Type B pancreatic cell (in vitro differentiated cells): ENCODE measurements around the gene HRH3. TPM values are rescaled to one million over a fixed set of nuclear protein-coding genes. Genes with fewer than 3 reads are reported as not detected.

Experiments used
- DNase-seq: peaks from one replicate; pipeline ENCODE4 v3.0.0; 2021; ENCODE audit warnings: mixed read lengths; ENCODE audit not compliant: unreplicated experiment; ENCODE audit errors: extremely low spot score
- H3K27ac Mint-ChIP-seq: 2 replicates; pipeline ENCODE4 v1.8.0; 2021; ENCODE audit warnings: mild to moderate bottlenecking, mixed read lengths
- H3K27me3 Mint-ChIP-seq: 2 replicates; pipeline ENCODE4 v1.8.0; 2021; ENCODE audit warnings: mixed read lengths
- H3K36me3 Mint-ChIP-seq: 2 replicates; pipeline ENCODE4 v1.8.0; 2021; ENCODE audit warnings: mixed read lengths
- H3K4me1 Mint-ChIP-seq: one replicate; pipeline ENCODE4 v1.8.0; 2021; ENCODE audit warnings: mixed read lengths; ENCODE audit not compliant: unreplicated experiment
- H3K4me3 Mint-ChIP-seq: 2 replicates; pipeline ENCODE4 v1.8.0; 2021; ENCODE audit warnings: mild to moderate bottlenecking, mixed read lengths
- H3K9me3 Mint-ChIP-seq: 2 replicates; pipeline ENCODE4 v1.8.0; 2021; ENCODE audit warnings: mixed read lengths
- CTCF ChIP-seq: fragments of 200-600 bp; sonication (generic); conservative IDR thresholded peaks from 2 replicates; pipeline ENCODE4 v1.5.0; 2021; ENCODE audit warnings: antibody characterized with exemption, mild to moderate bottlenecking
- total RNA-seq: library from RNA; stranded (reverse); gene quantifications from 2 replicates; pipeline ENCODE4 v1.2.1, GENCODE V29; 2021; ENCODE audit warnings: low replicate concordance

The HRH3 gene
- total RNA-seq, 1 donor from 2014 or later, result 0.53 TPM

- Mint-ChIP-seq H3K4me1 (no peaks in the 10 kb centered on the region), H3K36me3 (no peaks in the 10 kb centered on the region), H3K4me3 (no peak overlapping the region), H3K27me3 (no peaks in the 10 kb centered on the region), H3K27ac (no peak overlapping the region), H3K9me3 (no peaks in the 10 kb centered on the region)
- no peak for TF ChIP-seq CTCF
- no peak for DNase-seq
Measured at GRCh38 chr20:62258499-62259293, 38.6 kb upstream of the HRH3 start.

- H3K27me3 Mint-ChIP-seq, result no peaks in the 10 kb centered on the region
- TF ChIP-seq CTCF, result no peak
- H3K4me1 Mint-ChIP-seq, result no peaks in the 10 kb centered on the region
- H3K9me3 Mint-ChIP-seq, result no peaks in the 10 kb centered on the region
- no peak for DNase-seq
- H3K36me3 Mint-ChIP-seq, result no peaks in the 10 kb centered on the region
- no peak overlapping the region for H3K27ac Mint-ChIP-seq
- no peak overlapping the region for H3K4me3 Mint-ChIP-seq
Measured at GRCh38 chr20:62255976-62256375, 35.9 kb upstream of the HRH3 start.

GRCh38 chr20:62254021-62254724 is 34.1 kb upstream of the HRH3 start:
- Mint-ChIP-seq H3K9me3 (no peaks in the 10 kb centered on the region), H3K4me3 (no peak overlapping the region), H3K27ac (no peak overlapping the region), H3K27me3 (no peaks in the 10 kb centered on the region), H3K4me1 (peaks cover 5% of the 10 kb centered on the region), H3K36me3 (peaks cover 3% of the 10 kb centered on the region)
- no peak for DNase-seq
- TF ChIP-seq CTCF, result no peak

- H3K27me3 Mint-ChIP-seq, result no peaks in the 10 kb centered on the region
- peaks cover 3% of the 10 kb centered on the region for H3K36me3 Mint-ChIP-seq
- no peak overlapping the region for H3K4me3 Mint-ChIP-seq
- H3K9me3 Mint-ChIP-seq, result no peaks in the 10 kb centered on the region
- DNase-seq, result no peak
- TF ChIP-seq CTCF, result no peak
- H3K4me1 Mint-ChIP-seq, result peaks cover 5% of the 10 kb centered on the region
- no peak overlapping the region for H3K27ac Mint-ChIP-seq
Measured at GRCh38 chr20:62253398-62253797, 33.3 kb upstream of the HRH3 start.

- no peak for TF ChIP-seq CTCF
- peaks cover 3% of the 10 kb centered on the region for H3K36me3 Mint-ChIP-seq
Measured at GRCh38 chr20:62252342-62252966, 32.4 kb upstream of the HRH3 start.

More at GRCh38 chr20:62252342-62252966, 32.4 kb upstream of the HRH3 start:
- no peak for DNase-seq
- Mint-ChIP-seq H3K4me1 (peaks cover 5% of the 10 kb centered on the region), H3K27ac (no peak overlapping the region), H3K27me3 (no peaks in the 10 kb centered on the region), H3K9me3 (no peaks in the 10 kb centered on the region), H3K4me3 (no peak overlapping the region)
